Inferior parietal cortex (tissue), 1 donor: Measurements from ENCODE around the gene DMD.
"Not testable (repeated sequence)": the region's sequence is repeated elsewhere in the genome, so short reads cannot be mapped to it uniquely, and the experiment has no call there.

Experiments
- DNase-seq: peaks from one replicate; pipeline ENCODE4 v3.0.0-alpha.2; 2016; ENCODE audit errors: extremely low spot score

DMD gene

GRCh38 chrX:33156152-33156726 lies 55.1 kb downstream of the DMD start:
- no peak for DNase-seq

GRCh38 chrX:33149580-33149979 lies 61.8 kb downstream of the DMD start:
- DNase-seq = no peak

- no peak for DNase-seq
Measured at GRCh38 chrX:33149085-33149484, 62.3 kb downstream of the DMD start.

- no peak for DNase-seq
Measured at GRCh38 chrX:33142331-33142730, 69.0 kb downstream of the DMD start.

- DNase-seq = no peak
Measured at GRCh38 chrX:33138677-33139249, 72.6 kb downstream of the DMD start.

- DNase-seq = no peak
Measured at GRCh38 chrX:33134164-33134563, 77.2 kb downstream of the DMD start.

GRCh38 chrX:33133320-33133719 lies 78.0 kb downstream of the DMD start:
- no peak for DNase-seq

GRCh38 chrX:33132569-33132968 lies 78.8 kb downstream of the DMD start:
- DNase-seq = no peak

GRCh38 chrX:33129607-33130006 lies 81.7 kb downstream of the DMD start:
- DNase-seq = no peak

GRCh38 chrX:33128048-33128805 lies 83.1 kb downstream of the DMD start:
- DNase-seq = no peak

GRCh38 chrX:33126469-33126868 lies 84.9 kb downstream of the DMD start:
- DNase-seq = no peak

GRCh38 chrX:33109858-33110257 lies 101.5 kb downstream of the DMD start:
- DNase-seq = no peak

GRCh38 chrX:33106737-33107136 lies 104.6 kb downstream of the DMD start:
- no peak for DNase-seq

- DNase-seq = no peak
Measured at GRCh38 chrX:33095079-33095478, 116.3 kb downstream of the DMD start.

GRCh38 chrX:33087411-33087810 lies 123.9 kb downstream of the DMD start:
- DNase-seq = no peak

GRCh38 chrX:33086886-33087285 lies 124.5 kb downstream of the DMD start:
- DNase-seq = no peak

GRCh38 chrX:33082371-33082770 lies 129.0 kb downstream of the DMD start:
- DNase-seq = no peak

- DNase-seq = no peak
Measured at GRCh38 chrX:33078273-33078672, 133.1 kb downstream of the DMD start.

- not testable (repeated sequence) for DNase-seq
Measured at GRCh38 chrX:33073660-33074059, 137.7 kb downstream of the DMD start.

- no peak for DNase-seq
Measured at GRCh38 chrX:33065415-33065814, 145.9 kb downstream of the DMD start.

- no peak for DNase-seq
Measured at GRCh38 chrX:33062041-33062440, 149.3 kb downstream of the DMD start.

- no peak for DNase-seq
Measured at GRCh38 chrX:33053001-33053400, 158.3 kb downstream of the DMD start.

GRCh38 chrX:33045882-33046281 lies 165.5 kb downstream of the DMD start:
- no peak for DNase-seq
